H4 (cell line): ENCODE results near the gene VPS13D. TPM values are rescaled to one million over a fixed set of nuclear protein-coding genes. Genes with fewer than 3 reads are reported as not detected.
"Not testable (repeated sequence)": the region's sequence is repeated elsewhere in the genome, so short reads cannot be mapped to it uniquely, and the experiment has no call there.

Experiments
- DNase-seq: peaks from one replicate; pipeline ENCODE4 v3.0.0-alpha.2; 2015; ENCODE audit warnings: low spot score
- total RNA-seq: library from RNA; depleted of rRNA; stranded (reverse); fragments of >200 nt; shearing (Covaris generic); gene quantifications from 2 replicates; pipeline ENCODE4 v1.2.3, GENCODE V29; 2014

The VPS13D gene
- total RNA-seq, 1 experiment from 2014 or later = 9.6 TPM

GRCh38 chr1:12287869-12288268, 58.0 kb downstream of the VPS13D start:
- DNase-seq = no peak

- no peak for DNase-seq
Measured at GRCh38 chr1:12290828-12291227, 61.0 kb downstream of the VPS13D start.

- no peak for DNase-seq
Measured at GRCh38 chr1:12293416-12293815, 63.6 kb downstream of the VPS13D start.

GRCh38 chr1:12294076-12294475, 64.2 kb downstream of the VPS13D start:
- DNase-seq = no peak

GRCh38 chr1:12296016-12296415, 66.2 kb downstream of the VPS13D start:
- no peak for DNase-seq

- peak; percentile 45 for DNase-seq
Measured at GRCh38 chr1:12296623-12297022, 66.8 kb downstream of the VPS13D start.

- no peak for DNase-seq
Measured at GRCh38 chr1:12300706-12301105, 70.9 kb downstream of the VPS13D start.

GRCh38 chr1:12301518-12302237, 71.8 kb downstream of the VPS13D start:
- DNase-seq = no peak

GRCh38 chr1:12302798-12303447, 73.1 kb downstream of the VPS13D start:
- DNase-seq = no peak

GRCh38 chr1:12305377-12305776, 75.5 kb downstream of the VPS13D start:
- DNase-seq = no peak

GRCh38 chr1:12309783-12310742, 80.2 kb downstream of the VPS13D start:
- no peak for DNase-seq

GRCh38 chr1:12314333-12314903, 84.6 kb downstream of the VPS13D start:
- DNase-seq = peak; percentile 23

GRCh38 chr1:12315146-12315545, 85.3 kb downstream of the VPS13D start:
- no peak for DNase-seq

- no peak for DNase-seq
Measured at GRCh38 chr1:12316331-12316730, 86.5 kb downstream of the VPS13D start.

GRCh38 chr1:12320486-12320885, 90.7 kb downstream of the VPS13D start:
- DNase-seq = no peak

GRCh38 chr1:12324423-12324822, 94.6 kb downstream of the VPS13D start:
- no peak for DNase-seq

- DNase-seq = not testable (repeated sequence)
Measured at GRCh38 chr1:12324973-12325372, 95.1 kb downstream of the VPS13D start.

- no peak for DNase-seq
Measured at GRCh38 chr1:12326986-12327385, 97.2 kb downstream of the VPS13D start.

GRCh38 chr1:12327566-12327965, 97.7 kb downstream of the VPS13D start:
- no peak for DNase-seq

GRCh38 chr1:12333036-12333785, 103.4 kb downstream of the VPS13D start:
- DNase-seq = no peak

GRCh38 chr1:12335815-12336214, 106.0 kb downstream of the VPS13D start:
- no peak for DNase-seq
